ENCODE data around the gene CXCL17.
"Not testable (repeated sequence)": the region's sequence is repeated elsewhere in the genome, so short reads cannot be mapped to it uniquely, and the experiment has no call there.

The CXCL17 gene

DNA sequence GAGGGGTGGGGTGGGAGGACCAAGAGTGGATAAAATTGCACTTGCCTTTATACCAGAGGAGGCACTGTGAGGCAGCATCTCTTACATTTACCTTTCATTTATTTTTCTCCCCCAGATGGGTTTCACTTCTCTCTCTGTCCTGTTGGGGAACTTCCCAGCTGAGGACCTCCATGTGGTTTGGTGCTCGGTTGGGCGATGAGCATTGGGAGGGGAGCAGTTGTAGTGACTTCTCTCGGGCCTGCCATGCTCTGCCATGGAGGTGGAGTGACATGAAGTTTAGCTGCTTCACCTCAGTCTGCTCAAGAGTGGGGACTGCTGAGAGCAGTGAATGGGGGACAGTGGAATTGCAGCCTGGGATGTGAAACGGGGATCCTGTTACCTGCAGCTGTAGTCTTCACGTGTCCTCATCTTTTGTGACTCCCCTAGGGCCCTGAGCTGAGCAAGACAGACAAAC is 23.1 kb upstream of the CXCL17 start:
- TF ChIP-seq, protein P1, sequence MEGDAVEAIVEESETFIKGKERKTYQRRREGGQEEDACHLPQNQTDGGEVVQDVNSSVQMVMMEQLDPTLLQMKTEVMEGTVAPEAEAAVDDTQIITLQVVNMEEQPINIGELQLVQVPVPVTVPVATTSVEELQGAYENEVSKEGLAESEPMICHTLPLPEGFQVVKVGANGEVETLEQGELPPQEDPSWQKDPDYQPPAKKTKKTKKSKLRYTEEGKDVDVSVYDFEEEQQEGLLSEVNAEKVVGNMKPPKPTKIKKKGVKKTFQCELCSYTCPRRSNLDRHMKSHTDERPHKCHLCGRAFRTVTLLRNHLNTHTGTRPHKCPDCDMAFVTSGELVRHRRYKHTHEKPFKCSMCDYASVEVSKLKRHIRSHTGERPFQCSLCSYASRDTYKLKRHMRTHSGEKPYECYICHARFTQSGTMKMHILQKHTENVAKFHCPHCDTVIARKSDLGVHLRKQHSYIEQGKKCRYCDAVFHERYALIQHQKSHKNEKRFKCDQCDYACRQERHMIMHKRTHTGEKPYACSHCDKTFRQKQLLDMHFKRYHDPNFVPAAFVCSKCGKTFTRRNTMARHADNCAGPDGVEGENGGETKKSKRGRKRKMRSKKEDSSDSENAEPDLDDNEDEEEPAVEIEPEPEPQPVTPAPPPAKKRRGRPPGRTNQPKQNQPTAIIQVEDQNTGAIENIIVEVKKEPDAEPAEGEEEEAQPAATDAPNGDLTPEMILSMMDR (IDR thresholded peaks at IDR 0.05; ENCODE audit: insufficient read depth, low read depth, low read length, missing control alignments), result peak; percentile 34
- H3K4me3 ChIP-seq (ENCODE audit: low read depth, low read length), result no peak overlapping the region
- peak; percentile 82 for DNase-seq (ENCODE audit: low read depth)

DNA sequence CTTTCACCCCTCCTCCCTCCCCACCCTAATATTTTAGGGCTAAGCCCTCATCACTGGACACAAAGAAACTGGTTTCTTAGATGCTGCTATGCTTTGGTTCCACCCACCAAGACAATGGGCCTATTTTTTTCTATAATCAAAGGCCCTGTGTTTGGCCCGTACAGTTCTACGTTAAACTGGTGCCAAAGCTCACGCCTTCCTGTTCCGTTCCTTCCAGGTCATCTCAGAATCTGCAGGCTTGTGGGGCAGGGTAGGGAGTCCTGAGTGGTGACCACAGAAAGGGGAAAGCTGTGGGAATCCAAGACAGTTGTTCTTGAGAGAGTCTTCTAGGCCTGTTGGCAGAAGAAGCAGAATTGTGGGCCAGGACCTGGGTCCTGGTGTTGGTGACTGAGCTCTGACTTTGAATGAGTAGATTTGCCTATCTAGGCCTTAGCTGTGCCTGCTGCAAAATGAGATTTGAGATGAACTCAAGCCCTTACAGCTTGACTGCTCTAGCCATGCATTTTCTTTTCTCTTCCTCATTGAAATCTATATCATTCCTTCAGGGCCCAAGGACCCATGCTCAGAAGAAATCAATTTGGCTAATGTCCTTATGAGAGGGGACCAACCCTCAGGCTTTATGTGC is 19.1 kb upstream of the CXCL17 start:
- no peak overlapping the region for H3K4me3 ChIP-seq (ENCODE audit: low read depth, low read length)
- DNase-seq (ENCODE audit: low read depth), result no peak
- TF ChIP-seq, protein P1 (IDR thresholded peaks at IDR 0.05; ENCODE audit: insufficient read depth, low read depth, low read length, missing control alignments), result no peak

DNA sequence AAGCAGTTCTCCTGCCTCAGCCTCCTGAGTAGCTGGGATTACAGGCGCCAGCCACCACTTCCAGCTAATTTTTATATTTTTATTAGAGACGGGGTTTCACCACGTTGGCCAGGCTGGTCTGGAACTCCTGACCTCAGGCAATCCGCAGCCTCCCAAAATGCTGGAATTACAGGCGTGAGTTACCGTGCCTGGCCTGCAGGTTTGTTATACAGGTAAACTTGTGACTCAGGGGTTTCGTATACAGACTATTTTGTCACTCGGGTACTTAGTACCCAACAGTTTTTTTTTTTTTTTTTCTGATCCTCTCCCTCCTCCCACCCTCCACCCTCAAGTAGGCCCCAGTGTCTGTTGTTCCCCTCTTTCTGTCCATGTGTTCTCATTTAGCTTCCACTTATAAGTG is 18.5 kb upstream of the CXCL17 start:
- not testable (repeated sequence) for DNase-seq (ENCODE audit: low read depth); H3K4me3 ChIP-seq (ENCODE audit: low read depth, low read length)

DNA sequence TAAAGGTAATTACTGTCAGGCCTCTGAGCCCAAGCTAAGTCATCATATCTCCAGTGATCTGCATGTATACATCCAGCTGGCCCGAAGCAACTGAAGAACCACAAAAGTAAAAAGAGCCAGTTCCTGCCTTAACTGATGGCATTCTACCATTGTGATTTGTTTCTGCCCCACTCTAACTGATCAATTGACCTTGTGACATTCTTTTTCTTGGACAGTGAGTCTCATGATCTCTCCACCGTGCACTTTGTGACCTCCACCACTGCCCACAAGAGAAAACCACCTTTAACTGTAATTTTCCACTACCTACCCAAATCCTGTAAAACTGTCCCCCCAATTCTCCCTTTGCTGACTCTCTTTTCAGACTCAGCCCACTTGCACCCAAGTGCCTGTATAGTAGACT is 17.2 kb upstream of the CXCL17 start:
- TF ChIP-seq, protein P1 (IDR thresholded peaks at IDR 0.05; ENCODE audit: insufficient read depth, low read depth, low read length, missing control alignments), result no peak
- DNase-seq (ENCODE audit: low read depth), result no peak
- H3K4me3 ChIP-seq (ENCODE audit: low read depth, low read length), result no peak overlapping the region

DNA sequence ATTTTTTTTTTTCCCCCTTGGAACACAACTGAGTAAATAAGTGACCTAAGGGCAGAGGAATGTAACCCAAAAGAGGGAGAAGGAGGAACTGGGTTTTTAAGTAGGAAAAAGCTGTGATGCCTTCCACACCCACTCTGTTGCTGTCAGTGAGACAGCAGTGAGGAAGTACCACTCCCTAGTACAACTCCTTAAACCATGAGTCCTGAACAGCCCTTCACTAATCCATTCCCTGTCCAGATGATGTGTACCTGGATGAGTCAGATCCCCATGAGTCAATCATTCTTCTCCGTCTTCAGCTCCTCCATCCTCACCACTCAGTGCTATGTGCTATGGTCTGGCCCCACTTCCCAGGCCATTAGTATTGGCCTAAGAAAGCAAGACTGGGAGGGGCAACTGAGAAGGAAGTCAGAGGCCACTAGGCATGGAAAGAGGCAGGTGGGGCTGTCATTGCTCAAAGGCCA is 12.9 kb upstream of the CXCL17 start:
- TF ChIP-seq, protein P1 (IDR thresholded peaks at IDR 0.05; ENCODE audit: insufficient read depth, low read depth, low read length, missing control alignments), result no peak
- no peak overlapping the region for H3K4me3 ChIP-seq (ENCODE audit: low read depth, low read length)
- DNase-seq (ENCODE audit: low read depth), result no peak

DNA sequence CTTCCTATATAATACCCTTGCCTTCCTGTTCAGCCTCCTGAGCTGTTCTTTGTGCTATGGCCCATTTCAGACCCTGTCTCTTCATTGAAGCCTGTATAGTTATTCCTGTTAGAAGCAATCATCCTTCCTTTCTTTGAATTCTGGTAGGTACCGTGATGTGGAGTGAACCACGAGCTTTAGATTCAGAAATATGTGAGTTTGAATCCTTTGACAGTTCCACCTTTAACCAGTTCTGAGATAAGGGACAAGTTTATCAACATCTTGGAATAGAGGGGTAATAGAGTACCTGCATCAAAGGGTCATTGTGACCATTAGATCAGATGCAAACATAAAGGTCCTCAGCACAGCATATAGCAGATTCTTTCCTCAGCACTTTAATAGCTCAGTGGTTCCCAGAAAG is 12.3 kb upstream of the CXCL17 start:
- H3K4me3 ChIP-seq (ENCODE audit: low read depth, low read length), result no peak overlapping the region
- DNase-seq (ENCODE audit: low read depth), result no peak
- TF ChIP-seq, protein P1 (IDR thresholded peaks at IDR 0.05; ENCODE audit: insufficient read depth, low read depth, low read length, missing control alignments), result no peak

DNA sequence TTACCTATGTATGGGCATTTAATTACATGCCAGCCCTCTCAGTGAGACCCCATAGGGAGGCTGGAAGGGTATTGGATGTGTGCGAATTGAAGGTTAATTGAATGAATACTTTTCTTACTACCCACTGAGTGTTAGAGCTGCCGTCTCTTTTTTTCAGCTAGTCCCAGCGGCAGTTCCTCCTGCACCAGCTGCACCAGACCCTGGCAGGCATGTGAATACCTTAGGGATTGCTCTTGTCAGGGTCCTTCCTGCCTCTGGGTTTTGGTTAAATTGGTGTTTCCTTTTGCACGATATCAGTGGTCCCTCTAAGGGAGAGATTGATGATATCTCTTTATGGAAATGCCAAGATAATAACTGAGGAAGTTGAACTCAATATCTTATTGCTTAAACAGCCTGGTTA is 9.8 kb upstream of the CXCL17 start:
- no peak overlapping the region for H3K4me3 ChIP-seq (ENCODE audit: low read depth, low read length)
- DNase-seq (ENCODE audit: low read depth), result no peak
- TF ChIP-seq, protein P1 (IDR thresholded peaks at IDR 0.05; ENCODE audit: insufficient read depth, low read depth, low read length, missing control alignments), result no peak

Measured in GM12865 (cell line).